Smooth muscle cell (in vitro differentiated cells): ENCODE data around the gene PRR22. TPM values are rescaled to one million over a fixed set of nuclear protein-coding genes. Genes with fewer than 3 reads are reported as not detected.

ENCODE experiments used
- DNase-seq: peaks from one replicate; lab custom pipeline; 2025; ENCODE audit not compliant: unreplicated experiment; lab: John Stamatoyannopoulos, UW
- H2AFZ ChIP-seq: fragments of 200-600 bp; sonication (generic); 2 replicates; pipeline ENCODE4 v1.6.0; 2016; ENCODE audit warnings: antibody characterized with exemption, low read depth, mild to moderate bottlenecking
- H3F3A ChIP-seq: fragments of 200-600 bp; sonication (generic); 2 replicates; pipeline ENCODE4 v1.6.0; 2017; ENCODE audit warnings: antibody characterized with exemption, low read depth
- H3K27ac ChIP-seq: fragments of 200-600 bp; sonication (generic); 2 replicates; pipeline ENCODE4 v1.5.1; 2016; ENCODE audit warnings: low read depth, mild to moderate bottlenecking
- H3K27me3 ChIP-seq: fragments of 200-600 bp; sonication (generic); 2 replicates; pipeline ENCODE4 v1.6.1; 2016; ENCODE audit warnings: low read depth, mild to moderate bottlenecking
- H3K36me3 ChIP-seq: fragments of 200-600 bp; sonication (generic); 2 replicates; pipeline ENCODE4 v1.5.1; 2016; ENCODE audit warnings: low read depth
- H3K4me1 ChIP-seq: fragments of 200-600 bp; sonication (generic); 2 replicates; pipeline ENCODE4 v1.5.1; 2016; ENCODE audit warnings: low read depth
- H3K4me2 ChIP-seq: fragments of 200-600 bp; sonication (generic); 2 replicates; pipeline ENCODE4 v1.6.0; 2016; ENCODE audit warnings: mild to moderate bottlenecking
- H3K4me3 ChIP-seq: fragments of 200-600 bp; sonication (generic); 2 replicates; pipeline ENCODE4 v1.5.1; 2016; ENCODE audit warnings: mild to moderate bottlenecking
- H3K79me2 ChIP-seq: fragments of 200-600 bp; sonication (generic); 2 replicates; pipeline ENCODE4 v1.6.0; 2016; ENCODE audit warnings: low read depth, mild to moderate bottlenecking
- H3K9ac ChIP-seq: fragments of 200-600 bp; sonication (generic); 2 replicates; pipeline ENCODE4 v1.6.0; 2016; ENCODE audit warnings: low read depth
- H3K9me3 ChIP-seq: fragments of 200-600 bp; sonication (generic); replicated peaks from 2 replicates; pipeline ENCODE4 v1.5.1; 2016; ENCODE audit warnings: low read depth
- H4K20me1 ChIP-seq: fragments of 200-600 bp; sonication (generic); 2 replicates; pipeline ENCODE4 v1.6.0; 2016; ENCODE audit warnings: low read depth
- CTCF ChIP-seq: fragments of 200-600 bp; sonication (generic); IDR thresholded peaks from 2 replicates; pipeline ENCODE4 v1.5.1; 2017; ENCODE audit warnings: borderline replicate concordance, mild to moderate bottlenecking, antibody characterized with exemption; ENCODE audit not compliant: insufficient read depth, poor library complexity, severe bottlenecking
- WGBS: methylation state at CpG from one replicate; pipeline ENCODE4 v1.1.7; 2016; ENCODE audit warnings: low lambda C conversion rate; 5-methylcytosine and 5-hydroxymethylcytosine counted together
- polyA plus RNA-seq: library from polyadenylated mRNA; unstranded; fragments of >200 nt; fragmentation: Nextera tagmentation; extraction: Ambion mirVana; gene quantifications from 2 replicates; pipeline ENCODE4 v1.2.1, GENCODE V29; 2016
- total RNA-seq: library from RNA; depleted of rRNA; stranded (reverse); fragments of >200 nt; gene quantifications from 2 replicates; pipeline ENCODE4 v1.2.3, GENCODE V29; 2014

The PRR22 gene
- total and polyA plus RNA-seq, 2 experiments from 2014 or later: 0.65 to 1.5 TPM

- WGBS: 94% methylated on average over 3 of the region's 3 CpGs
These were observed 8.6 kb upstream of the PRR22 start for GRCh38 chr19:5793188-5793587.

DNA sequence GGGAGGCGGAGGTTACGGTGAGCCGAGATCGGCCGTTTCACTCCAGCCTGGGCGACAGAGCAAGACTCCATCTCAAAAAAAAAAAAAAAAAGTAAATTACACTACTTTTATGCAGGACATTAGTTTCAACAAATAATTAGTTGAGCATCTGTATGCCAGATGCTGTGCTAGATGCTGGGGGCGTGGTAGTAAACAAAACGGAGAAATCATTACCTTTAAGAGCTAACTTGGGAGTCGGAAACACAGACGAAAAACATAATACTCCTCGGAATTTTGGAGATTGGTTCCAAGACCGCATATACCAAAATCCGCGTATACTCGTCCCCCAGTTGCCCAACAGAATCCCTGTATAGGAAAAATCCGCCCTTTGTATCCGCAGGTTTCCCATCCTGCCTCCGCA lies 7.7 kb upstream of the PRR22 start:
- Histone ChIP-seq H3F3A (no peaks in the 10 kb centered on the region), H3K4me1 (no peaks in the 10 kb centered on the region), H4K20me1 (peaks cover 5% of the 10 kb centered on the region), H3K27ac (no peak overlapping the region), H3K4me3 (no peak overlapping the region), H3K9ac (no peak overlapping the region), H3K27me3 (no peaks in the 10 kb centered on the region), H3K9me3 (no peaks in the 10 kb centered on the region), H3K36me3 (no peaks in the 10 kb centered on the region), H2AFZ (no peak overlapping the region), H3K4me2 (no peak overlapping the region), H3K79me2 (peaks cover 8% of the 10 kb centered on the region)
- 98% methylated on average over 18 of the region's 18 CpGs for WGBS
- no peak for DNase-seq
- no peak for TF ChIP-seq CTCF

More at GRCh38 chr19:5793188-5793587, 8.6 kb upstream of the PRR22 start:
- H3K36me3 ChIP-seq: no peaks in the 10 kb centered on the region
- H3F3A ChIP-seq: no peaks in the 10 kb centered on the region
- no peak overlapping the region for H3K27ac ChIP-seq
- no peaks in the 10 kb centered on the region for H3K27me3 ChIP-seq
- peaks cover 5% of the 10 kb centered on the region for H4K20me1 ChIP-seq
- no peaks in the 10 kb centered on the region for H3K4me1 ChIP-seq
- DNase-seq: no peak
- TF ChIP-seq CTCF: no peak
- H3K79me2 ChIP-seq: peaks cover 8% of the 10 kb centered on the region
- H3K9ac ChIP-seq: no peak overlapping the region
- H2AFZ ChIP-seq: no peak overlapping the region
- no peak overlapping the region for H3K4me3 ChIP-seq
- no peaks in the 10 kb centered on the region for H3K9me3 ChIP-seq
- no peak overlapping the region for H3K4me2 ChIP-seq

DNA sequence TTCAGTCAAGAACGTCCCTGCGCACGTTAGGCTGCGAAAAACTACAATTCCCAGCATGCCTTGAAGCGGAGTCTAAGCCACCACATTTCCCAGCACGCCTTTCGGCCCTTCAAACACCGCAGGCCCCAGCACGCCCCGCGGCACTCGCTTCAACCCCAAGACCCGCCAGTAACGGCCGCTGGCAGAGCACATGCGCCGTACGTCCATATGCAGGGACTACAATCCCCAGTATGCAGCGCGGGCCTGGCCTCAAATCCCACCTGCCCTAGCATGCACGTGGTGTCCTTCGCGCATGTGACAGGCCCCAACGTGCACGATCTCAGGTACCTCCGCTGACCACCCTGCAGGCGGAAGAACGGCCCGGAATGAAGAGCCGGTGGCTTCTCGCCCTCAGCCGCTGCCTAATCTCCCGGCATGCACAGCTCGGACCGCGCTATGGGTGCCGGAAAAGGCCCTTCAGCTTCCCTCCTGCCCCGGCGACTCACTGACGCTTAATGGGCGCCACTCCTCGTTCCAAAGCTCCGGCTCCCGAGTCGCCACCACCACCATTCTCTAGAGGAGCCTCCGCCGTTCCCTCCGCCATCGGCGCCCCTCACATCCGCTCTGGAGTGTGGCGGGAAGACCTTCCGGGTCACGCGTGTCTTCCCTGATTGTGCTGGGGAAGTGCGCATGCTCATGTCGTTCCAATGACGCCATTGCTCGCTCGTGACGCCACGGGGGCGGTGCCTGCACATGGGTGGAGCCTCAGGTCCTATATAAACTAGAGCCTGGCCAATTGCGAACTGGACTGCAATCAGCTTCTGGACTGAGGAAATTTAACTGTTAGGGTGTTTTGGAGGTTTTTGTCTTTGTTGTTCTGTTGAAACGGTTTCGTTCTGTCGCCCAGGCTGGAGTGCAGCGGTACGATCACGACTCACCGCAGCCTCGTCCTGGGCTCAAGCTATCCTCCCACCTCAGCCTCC lies 6.3 kb upstream of the PRR22 start, which contains the start of gene DUS3L:
DUS3L (minus strand) TSS at position 605 of the 962 bp plus-strand sequence; CDS start at position 583, 22 bp downstream.
- Histone ChIP-seq H3K36me3 (peaks cover 6% of the 10 kb centered on the region), H3K9me3 (no peaks in the 10 kb centered on the region), H3K79me2 (peaks cover 8% of the 10 kb centered on the region), H4K20me1 (peaks cover 5% of the 10 kb centered on the region), H3K9ac (peak within 1 kb of the TSS; percentile 93), H3F3A (no peaks in the 10 kb centered on the region), H3K27me3 (no peaks in the 10 kb centered on the region), H3K4me1 (no peaks in the 10 kb centered on the region), H3K27ac (peak within 1 kb of the TSS; percentile 96), H2AFZ (peak within 1 kb of the TSS; percentile 99), H3K4me2 (peak within 1 kb of the TSS; percentile 99), H3K4me3 (peak within 1 kb of the TSS; percentile 92)
- no peak for TF ChIP-seq CTCF
- WGBS: 12% methylated on average over 72 of the region's 72 CpGs
- DNase-seq: peak; percentile 84
